Stomach (tissue), 4 donors: ENCODE results near the gene ARPC1B.

ENCODE experiments used
- CTCF ChIP-seq, 7 experiments: fragments of 450-650 bp in 4 of 7; fragments of 200-600 bp in 3 of 7; sonication (generic) in 3 of 7; IDR thresholded peaks; one replicate each; pipeline ENCODE4 v1.5.1; 2016 to 2019; ENCODE audit warnings: antibody characterized with exemption in 7 of 7, control low read depth in 2 of 7, mild to moderate bottlenecking in 1 of 7
- EP300 ChIP-seq: sonication (generic); formaldehyde crosslinking; IDR thresholded peaks from one replicate; pipeline ENCODE4 v1.6.1; 2017; ENCODE audit warnings: antibody characterized with exemption
- POLR2A ChIP-seq, 4 donors: fragments of 450-650 bp; IDR thresholded peaks; one replicate each; pipeline ENCODE4 v1.6.1; 2016; ENCODE audit warnings: antibody characterized with exemption in 4 of 4, control low read depth in 2 of 4, mild to moderate bottlenecking in 1 of 4, moderate library complexity in 1 of 4
- POLR2AphosphoS5 ChIP-seq, 3 donors: sonication (generic); formaldehyde crosslinking; IDR thresholded peaks; one replicate each; pipeline ENCODE4 v1.6.1; 2016; ENCODE audit warnings: antibody characterized with exemption in 3 of 3

DNA sequence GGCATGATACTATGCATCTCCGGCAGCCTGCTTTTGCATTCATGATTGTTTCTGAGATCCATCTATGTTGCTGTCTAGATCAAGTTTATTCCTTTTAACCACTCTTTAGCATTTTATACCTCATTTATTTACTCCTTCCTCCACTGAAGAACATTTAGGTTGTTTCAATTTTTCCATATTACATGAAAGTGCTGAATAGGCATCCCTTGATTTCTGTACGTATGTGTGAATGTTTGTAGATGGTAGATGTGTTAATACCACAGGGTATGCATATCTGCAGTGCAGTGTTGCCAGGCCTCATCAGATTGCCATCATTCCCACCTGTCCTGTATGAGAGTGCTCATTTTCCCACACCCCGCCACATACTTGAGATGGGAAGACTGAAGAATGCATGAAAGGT, 34.9 kb upstream of the ARPC1B start:
- TF ChIP-seq CTCF (IDR thresholded peaks at IDR 0.05) (no peak), POLR2AphosphoS5 (IDR thresholded peaks at IDR 0.05) (no peak), EP300 (no peak), POLR2A (IDR thresholded peaks at IDR 0.05) (no peak)
